ENCODE data around the gene ITGA2.

- TF ChIP-seq POLR2A (IDR thresholded peaks at IDR 0.05), result no peak
- TF ChIP-seq CTCF (IDR thresholded peaks at IDR 0.05), result no peak
These were observed 11.8 kb upstream of the ITGA2 start for GRCh38 chr5:52977264-52977897.
